MM.1S (cell line): ENCODE data around the gene KLHL7.
"Not testable (repeated sequence)": the region's sequence is repeated elsewhere in the genome, so short reads cannot be mapped to it uniquely, and the experiment has no call there.

Experiments used
- DNase-seq: peaks from one replicate; pipeline ENCODE4 v3.0.0-alpha.2; 2015
- H2AFZ ChIP-seq: fragments of 300-600 bp; sonication (generic); 2 replicates; pipeline ENCODE4 v1.6.0; 2016; ENCODE audit warnings: antibody characterized with exemption, low read length
- H3F3A ChIP-seq: fragments of 300-600 bp; sonication (generic); 2 replicates; pipeline ENCODE4 v1.6.1; 2016; ENCODE audit warnings: mild to moderate bottlenecking, antibody characterized with exemption, low read length, moderate library complexity, mixed read lengths; ENCODE audit not compliant: insufficient read depth
- H3K27ac ChIP-seq: fragments of 300-600 bp; sonication (generic); 2 replicates; pipeline ENCODE4 v1.5.1; 2016; ENCODE audit warnings: mild to moderate bottlenecking, low read length
- H3K27me3 ChIP-seq: fragments of 300-600 bp; sonication (generic); replicated peaks from 2 replicates; pipeline ENCODE4 v1.6.0; 2016; ENCODE audit warnings: low read length; ENCODE audit not compliant: insufficient read depth
- H3K36me3 ChIP-seq: fragments of 300-600 bp; sonication (generic); replicated peaks from 2 replicates; pipeline ENCODE4 v1.6.1; 2016; ENCODE audit warnings: mild to moderate bottlenecking, low read length, mixed read lengths; ENCODE audit not compliant: insufficient read depth
- H3K4me1 ChIP-seq: fragments of 300-600 bp; sonication (generic); 2 replicates; pipeline ENCODE4 v1.6.1; 2016; ENCODE audit warnings: low read length, mixed read lengths
- H3K4me2 ChIP-seq: fragments of 300-600 bp; sonication (generic); 2 replicates; pipeline ENCODE4 v1.6.0; 2016; ENCODE audit warnings: low read depth, low read length
- H3K4me3 ChIP-seq: fragments of 300-600 bp; sonication (generic); 2 replicates; pipeline ENCODE4 v1.5.1; 2016; ENCODE audit warnings: low read length, mixed read lengths
- H3K79me2 ChIP-seq: fragments of 300-600 bp; sonication (generic); 2 replicates; pipeline ENCODE4 v1.6.1; 2016; ENCODE audit warnings: mixed run types, low read length, mixed read lengths
- H3K9ac ChIP-seq: fragments of 300-600 bp; sonication (generic); 2 replicates; pipeline ENCODE4 v1.6.1; 2016; ENCODE audit warnings: low read length, mixed read lengths
- H3K9me2 ChIP-seq: fragments of 300-600 bp; sonication (generic); replicated peaks from 2 replicates; pipeline ENCODE4 v1.6.1; 2016; ENCODE audit warnings: mild to moderate bottlenecking, low read length, mixed read lengths; ENCODE audit not compliant: insufficient read depth
- H3K9me3 ChIP-seq: fragments of 300-600 bp; sonication (generic); replicated peaks from 2 replicates; pipeline ENCODE4 v1.6.1; 2016; ENCODE audit warnings: mild to moderate bottlenecking, low read length, mixed read lengths; ENCODE audit not compliant: insufficient read depth
- H4K20me1 ChIP-seq: fragments of 300-600 bp; sonication (generic); 2 replicates; pipeline ENCODE4 v1.6.1; 2016; ENCODE audit warnings: mild to moderate bottlenecking, low read length, moderate library complexity, mixed read lengths; ENCODE audit not compliant: insufficient read depth
- EZH2 ChIP-seq: fragments of 300-600 bp; sonication (generic); optimal IDR thresholded peaks from 2 replicates; pipeline ENCODE3; 2017; ENCODE audit warnings: low read depth, mild to moderate bottlenecking, antibody characterized with exemption, low read length, mixed read lengths
- EZH2phosphoT487 ChIP-seq: fragments of 300-600 bp; sonication (generic); IDR thresholded peaks from 2 replicates; pipeline ENCODE4 v1.6.1; 2018; ENCODE audit warnings: antibody characterized with exemption, low read length
- TF ChIP-seq, protein P1 (sequence below): fragments of 300-600 bp; sonication (generic); IDR thresholded peaks from 2 replicates; pipeline ENCODE4 v1.5.1; 2016; ENCODE audit warnings: antibody characterized with exemption, low read length, mixed read lengths

The KLHL7 gene

DNA sequence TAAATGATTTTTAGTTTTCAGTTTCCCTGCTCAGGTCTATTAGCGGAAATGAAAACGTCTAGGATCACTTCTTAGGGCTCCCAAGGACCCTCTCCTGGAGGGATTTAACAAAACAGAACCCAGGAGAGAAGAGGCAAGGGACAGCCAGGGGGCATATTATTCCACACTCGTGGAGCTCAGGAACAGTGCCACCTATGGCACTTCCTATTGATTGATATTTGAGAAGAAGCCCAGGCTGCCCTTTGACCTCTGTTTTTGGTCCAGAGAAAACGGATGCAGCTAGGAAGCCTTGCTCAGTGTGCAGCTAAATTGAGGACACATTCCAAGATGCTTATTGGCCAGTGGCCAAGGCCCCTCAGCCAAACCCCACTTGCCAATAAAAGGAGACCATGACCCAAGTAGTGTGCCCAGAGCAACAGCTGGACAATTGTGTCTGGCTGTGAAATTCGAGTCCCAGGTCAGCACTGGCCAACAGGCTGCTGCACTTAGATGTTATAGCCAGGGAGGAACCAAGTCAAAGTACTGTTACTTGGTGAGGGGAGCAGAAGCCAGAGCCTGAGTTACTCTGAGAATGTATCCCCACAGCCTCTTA lies 117.0 kb downstream of the KLHL7 start:
- TF ChIP-seq EZH2phosphoT487 = no peak
- no peak for TF ChIP-seq EZH2
- TF ChIP-seq, protein P1, sequence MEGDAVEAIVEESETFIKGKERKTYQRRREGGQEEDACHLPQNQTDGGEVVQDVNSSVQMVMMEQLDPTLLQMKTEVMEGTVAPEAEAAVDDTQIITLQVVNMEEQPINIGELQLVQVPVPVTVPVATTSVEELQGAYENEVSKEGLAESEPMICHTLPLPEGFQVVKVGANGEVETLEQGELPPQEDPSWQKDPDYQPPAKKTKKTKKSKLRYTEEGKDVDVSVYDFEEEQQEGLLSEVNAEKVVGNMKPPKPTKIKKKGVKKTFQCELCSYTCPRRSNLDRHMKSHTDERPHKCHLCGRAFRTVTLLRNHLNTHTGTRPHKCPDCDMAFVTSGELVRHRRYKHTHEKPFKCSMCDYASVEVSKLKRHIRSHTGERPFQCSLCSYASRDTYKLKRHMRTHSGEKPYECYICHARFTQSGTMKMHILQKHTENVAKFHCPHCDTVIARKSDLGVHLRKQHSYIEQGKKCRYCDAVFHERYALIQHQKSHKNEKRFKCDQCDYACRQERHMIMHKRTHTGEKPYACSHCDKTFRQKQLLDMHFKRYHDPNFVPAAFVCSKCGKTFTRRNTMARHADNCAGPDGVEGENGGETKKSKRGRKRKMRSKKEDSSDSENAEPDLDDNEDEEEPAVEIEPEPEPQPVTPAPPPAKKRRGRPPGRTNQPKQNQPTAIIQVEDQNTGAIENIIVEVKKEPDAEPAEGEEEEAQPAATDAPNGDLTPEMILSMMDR = no peak

DNA sequence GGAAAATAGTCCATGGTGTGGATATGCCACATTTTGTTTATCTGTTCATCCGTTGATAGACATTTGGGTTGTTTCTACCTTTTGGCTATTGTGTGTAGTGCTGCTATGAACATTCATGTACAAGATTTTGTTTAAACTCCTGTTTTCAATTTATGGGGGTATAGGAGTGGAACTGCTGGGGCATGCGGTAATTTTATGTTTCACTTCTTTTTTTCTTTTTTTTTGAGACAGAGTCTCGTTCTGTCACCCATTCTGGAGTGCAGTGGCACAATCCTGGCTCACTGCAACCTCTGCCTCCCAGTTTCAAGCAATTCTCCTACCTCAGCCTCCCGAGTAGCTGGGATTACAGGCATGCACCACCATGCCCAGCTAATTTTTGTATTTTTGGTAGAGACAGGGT lies 118.8 kb downstream of the KLHL7 start:
- not testable (repeated sequence) for H3K4me2 ChIP-seq, H3K4me1 ChIP-seq, H2AFZ ChIP-seq, H3K9ac ChIP-seq, H3K9me2 ChIP-seq, DNase-seq, H3K79me2 ChIP-seq, H3K4me3 ChIP-seq, H3K9me3 ChIP-seq, H3K27ac ChIP-seq, H4K20me1 ChIP-seq, H3K27me3 ChIP-seq, H3F3A ChIP-seq, H3K36me3 ChIP-seq

More for the DNA sequence above, 117.0 kb downstream of the KLHL7 start:
- no peaks in the 10 kb centered on the region for H3K36me3 ChIP-seq
- H3K9me3 ChIP-seq = no peaks in the 10 kb centered on the region
- H3K4me3 ChIP-seq = no peak overlapping the region
- no peaks in the 10 kb centered on the region for H3K9me2 ChIP-seq
- H2AFZ ChIP-seq = no peak overlapping the region
- H4K20me1 ChIP-seq = no peaks in the 10 kb centered on the region
- H3K27me3 ChIP-seq = no peaks in the 10 kb centered on the region
- H3K27ac ChIP-seq = no peak overlapping the region
- no peaks in the 10 kb centered on the region for H3K79me2 ChIP-seq
- DNase-seq = no peak
- no peak overlapping the region for H3K4me2 ChIP-seq
- no peaks in the 10 kb centered on the region for H3K4me1 ChIP-seq
- no peaks in the 10 kb centered on the region for H3F3A ChIP-seq
- no peak overlapping the region for H3K9ac ChIP-seq

- Histone ChIP-seq H3K9me2 (no peaks in the 10 kb centered on the region), H3K9ac (no peak overlapping the region), H3K27ac (no peak overlapping the region), H3K79me2 (no peaks in the 10 kb centered on the region), H2AFZ (no peak overlapping the region), H3K27me3 (no peaks in the 10 kb centered on the region), H3K9me3 (no peaks in the 10 kb centered on the region), H3K4me1 (no peaks in the 10 kb centered on the region), H3K4me3 (no peak overlapping the region), H3F3A (no peaks in the 10 kb centered on the region), H4K20me1 (no peaks in the 10 kb centered on the region), H3K36me3 (no peaks in the 10 kb centered on the region), H3K4me2 (no peak overlapping the region)
- no peak for DNase-seq
- TF ChIP-seq EZH2phosphoT487 = no peak
- TF ChIP-seq, protein P1 = no peak
- TF ChIP-seq EZH2 = no peak
These were observed 121.4 kb downstream of the KLHL7 start for GRCh38 chr7:23226844-23227450.
